ENCODE results near the gene CHD3. TPM values are rescaled to one million over a fixed set of nuclear protein-coding genes. Genes with fewer than 3 reads are reported as not detected.

The CHD3 gene
- total RNA-seq, 1 donor from 2014 or later = 133 TPM

DNA sequence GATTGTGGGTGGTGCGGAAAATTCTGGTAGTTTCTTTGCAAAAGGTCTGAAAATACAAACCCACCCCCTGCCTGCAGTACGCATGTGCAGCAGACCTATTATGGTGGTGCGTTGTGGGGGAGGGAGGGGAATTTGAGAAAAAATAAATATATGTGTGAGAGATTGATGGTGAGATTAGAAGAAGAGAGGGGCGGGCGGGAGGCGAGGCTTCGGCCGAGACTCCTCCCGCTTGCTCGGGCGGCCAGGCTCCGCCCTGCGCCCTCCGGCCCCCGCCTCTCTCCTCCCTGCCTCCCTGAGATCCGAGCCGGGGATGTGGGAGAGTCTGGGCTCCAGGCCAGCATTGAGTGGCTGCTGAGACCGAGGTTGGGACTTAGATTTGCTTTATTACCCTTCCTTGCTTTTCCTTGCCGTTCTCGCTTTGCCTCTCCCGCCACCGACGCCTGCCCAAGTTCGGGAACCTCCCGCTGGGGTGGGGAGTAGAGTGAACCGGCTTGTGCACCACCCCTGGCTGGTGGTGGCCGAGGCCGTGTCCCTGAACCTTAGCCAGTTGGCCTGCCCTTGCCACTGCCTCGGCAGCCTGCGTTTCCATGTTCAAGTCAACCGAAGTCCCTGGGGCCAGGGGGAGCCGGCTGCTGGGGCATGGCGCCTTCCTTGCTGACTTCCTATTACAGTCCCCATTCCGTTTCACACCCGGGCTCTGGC is 956 bp upstream of the CHD3 start:
- Mint-ChIP-seq H3K27ac (ENCODE audit: unreplicated experiment) (no peak overlapping the region), H3K4me3 (ENCODE audit: unreplicated experiment) (no peak overlapping the region), H3K36me3 (ENCODE audit: low read depth, unreplicated experiment) (peaks cover 15% of the 10 kb centered on the region), H3K4me1 (ENCODE audit: unreplicated experiment) (peaks cover 14% of the 10 kb centered on the region), H3K9me3 (ENCODE audit: unreplicated experiment) (no peaks in the 10 kb centered on the region), H3K27me3 (ENCODE audit: unreplicated experiment) (peaks cover 8% of the 10 kb centered on the region)
- TF ChIP-seq, protein P1, sequence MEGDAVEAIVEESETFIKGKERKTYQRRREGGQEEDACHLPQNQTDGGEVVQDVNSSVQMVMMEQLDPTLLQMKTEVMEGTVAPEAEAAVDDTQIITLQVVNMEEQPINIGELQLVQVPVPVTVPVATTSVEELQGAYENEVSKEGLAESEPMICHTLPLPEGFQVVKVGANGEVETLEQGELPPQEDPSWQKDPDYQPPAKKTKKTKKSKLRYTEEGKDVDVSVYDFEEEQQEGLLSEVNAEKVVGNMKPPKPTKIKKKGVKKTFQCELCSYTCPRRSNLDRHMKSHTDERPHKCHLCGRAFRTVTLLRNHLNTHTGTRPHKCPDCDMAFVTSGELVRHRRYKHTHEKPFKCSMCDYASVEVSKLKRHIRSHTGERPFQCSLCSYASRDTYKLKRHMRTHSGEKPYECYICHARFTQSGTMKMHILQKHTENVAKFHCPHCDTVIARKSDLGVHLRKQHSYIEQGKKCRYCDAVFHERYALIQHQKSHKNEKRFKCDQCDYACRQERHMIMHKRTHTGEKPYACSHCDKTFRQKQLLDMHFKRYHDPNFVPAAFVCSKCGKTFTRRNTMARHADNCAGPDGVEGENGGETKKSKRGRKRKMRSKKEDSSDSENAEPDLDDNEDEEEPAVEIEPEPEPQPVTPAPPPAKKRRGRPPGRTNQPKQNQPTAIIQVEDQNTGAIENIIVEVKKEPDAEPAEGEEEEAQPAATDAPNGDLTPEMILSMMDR (IDR thresholded peaks at IDR 0.05; ENCODE audit: unreplicated experiment) = no peak
- DNase-seq (ENCODE audit: low spot score) = peak; percentile 84

GRCh38 chr17:7889166-7889955 is 772 bp downstream of the CHD3 start:
- Mint-ChIP-seq H3K27me3 (ENCODE audit: unreplicated experiment) (peaks cover 8% of the 10 kb centered on the region), H3K36me3 (ENCODE audit: low read depth, unreplicated experiment) (peaks cover 28% of the 10 kb centered on the region), H3K4me3 (ENCODE audit: unreplicated experiment) (no peak overlapping the region), H3K9me3 (ENCODE audit: unreplicated experiment) (no peaks in the 10 kb centered on the region), H3K4me1 (ENCODE audit: unreplicated experiment) (peaks cover 11% of the 10 kb centered on the region), H3K27ac (ENCODE audit: unreplicated experiment) (no peak overlapping the region)
- TF ChIP-seq, protein P1 (IDR thresholded peaks at IDR 0.05; ENCODE audit: unreplicated experiment) = no peak
- peak; percentile 49 for DNase-seq (ENCODE audit: low spot score)

GRCh38 chr17:7893187-7893880 is 4.7 kb downstream of the CHD3 start:
- Mint-ChIP-seq H3K36me3 (ENCODE audit: low read depth, unreplicated experiment) (peaks cover 58% of the 10 kb centered on the region), H3K9me3 (ENCODE audit: unreplicated experiment) (no peaks in the 10 kb centered on the region), H3K27me3 (ENCODE audit: unreplicated experiment) (peaks cover 3% of the 10 kb centered on the region), H3K27ac (ENCODE audit: unreplicated experiment) (no peak overlapping the region), H3K4me3 (ENCODE audit: unreplicated experiment) (no peak overlapping the region), H3K4me1 (ENCODE audit: unreplicated experiment) (peaks cover 9% of the 10 kb centered on the region)
- TF ChIP-seq, protein P1 (IDR thresholded peaks at IDR 0.05; ENCODE audit: unreplicated experiment) = no peak
- DNase-seq (ENCODE audit: low spot score) = no peak

- TF ChIP-seq, protein P1 (IDR thresholded peaks at IDR 0.05; ENCODE audit: unreplicated experiment) = no peak
- peaks cover 9% of the 10 kb centered on the region for H3K4me1 Mint-ChIP-seq (ENCODE audit: unreplicated experiment)
- no peak for DNase-seq (ENCODE audit: low spot score)
- H3K27ac Mint-ChIP-seq (ENCODE audit: unreplicated experiment) = no peak overlapping the region
- H3K27me3 Mint-ChIP-seq (ENCODE audit: unreplicated experiment) = peaks cover 3% of the 10 kb centered on the region
- H3K4me3 Mint-ChIP-seq (ENCODE audit: unreplicated experiment) = peak overlapping the region; percentile 21
- peaks cover 64% of the 10 kb centered on the region for H3K36me3 Mint-ChIP-seq (ENCODE audit: low read depth, unreplicated experiment)
- H3K9me3 Mint-ChIP-seq (ENCODE audit: unreplicated experiment) = no peaks in the 10 kb centered on the region
Measured at GRCh38 chr17:7894226-7894625, 5.6 kb downstream of the CHD3 start.
